HEK293T (cell line): Measurements from ENCODE around the gene CCT3.

Experiments
- BHLHE40 ChIP-seq: fragments of 450-650 bp; IDR thresholded peaks from 2 replicates; pipeline ENCODE4 v1.6.1; 2016; ENCODE audit warnings: mild to moderate bottlenecking, moderate library complexity, borderline replicate concordance
- CTBP1 ChIP-seq: fragments of 450-650 bp; IDR thresholded peaks from 2 replicates; pipeline ENCODE4 v1.6.1; 2016; ENCODE audit warnings: borderline replicate concordance
- ELF4 ChIP-seq: fragments of 450-650 bp; IDR thresholded peaks from 2 replicates; pipeline ENCODE4 v1.6.1; 2017; ENCODE audit warnings: antibody characterized with exemption
- FOXA1 ChIP-seq: fragments of 450-650 bp; IDR thresholded peaks from 2 replicates; pipeline ENCODE4 v1.6.1; 2016; ENCODE audit warnings: mild to moderate bottlenecking
- FOXK2 ChIP-seq: fragments of 450-650 bp; IDR thresholded peaks from 2 replicates; pipeline ENCODE4 v1.6.1; 2016; ENCODE audit warnings: mild to moderate bottlenecking
- FOXM1 ChIP-seq: fragments of 450-650 bp; IDR thresholded peaks from 2 replicates; pipeline ENCODE4 v1.6.1; 2017; ENCODE audit warnings: mild to moderate bottlenecking, borderline replicate concordance
- L3MBTL2 ChIP-seq: fragments of 450-650 bp; conservative IDR thresholded peaks from 2 replicates; pipeline ENCODE4 v1.6.1; 2016; ENCODE audit warnings: mild to moderate bottlenecking
- LEF1 ChIP-seq: fragments of 450-650 bp; IDR thresholded peaks from 2 replicates; pipeline ENCODE4 v1.6.1; 2017; ENCODE audit warnings: mild to moderate bottlenecking, borderline replicate concordance
- PKNOX1 ChIP-seq: fragments of 450-650 bp; IDR thresholded peaks from 2 replicates; pipeline ENCODE4 v1.6.1; 2016
- SP1 ChIP-seq: fragments of 450-650 bp; IDR thresholded peaks from 2 replicates; pipeline ENCODE4 v1.6.1; 2017

DNA sequence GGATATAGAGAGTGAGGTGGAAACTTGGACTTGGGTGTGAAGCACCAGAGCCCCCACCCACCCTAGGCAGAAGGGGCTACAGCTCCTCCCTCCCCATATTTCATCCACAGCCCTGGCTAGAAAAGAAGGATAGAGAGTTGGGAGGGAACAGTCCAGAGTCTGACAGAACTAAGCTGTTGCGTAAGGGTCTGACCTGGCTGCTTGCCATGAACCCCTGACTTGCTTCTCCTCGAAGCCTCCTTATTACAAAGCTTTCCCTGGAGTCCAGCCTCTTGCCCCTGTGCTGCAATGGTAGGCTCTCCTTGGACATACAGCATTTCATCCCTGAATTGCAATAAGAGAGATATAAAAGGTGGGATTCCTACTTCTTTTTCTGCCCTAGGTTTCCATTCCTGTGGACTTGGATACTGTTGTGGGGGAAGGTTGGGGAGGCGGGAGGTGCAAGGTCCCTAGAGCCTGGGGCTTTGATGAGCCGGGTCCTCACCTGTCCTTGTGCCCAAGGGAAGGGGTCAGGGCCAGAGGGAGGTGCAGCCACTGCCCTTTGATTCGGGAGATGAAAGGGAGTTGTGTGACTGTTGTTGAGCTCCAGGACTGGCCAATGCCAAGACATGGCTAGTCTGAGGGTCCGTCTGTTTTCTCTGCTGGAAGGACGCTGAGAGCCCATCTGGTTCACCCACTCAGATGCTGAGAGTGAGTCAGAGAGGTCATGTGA is 33.6 kb upstream of the CCT3 start:
- TF ChIP-seq L3MBTL2 (no peak), FOXM1 (no peak), FOXK2 (no peak), LEF1 (no peak), BHLHE40 (no peak), SP1 (no peak), CTBP1 (no peak), FOXA1 (no peak), ELF4 (no peak), PKNOX1 (no peak)
